ENCODE measurements around the gene MRPL47.
"Not testable (repeated sequence)": the region's sequence is repeated elsewhere in the genome, so short reads cannot be mapped to it uniquely, and the experiment has no call there.

Gene MRPL47

DNA sequence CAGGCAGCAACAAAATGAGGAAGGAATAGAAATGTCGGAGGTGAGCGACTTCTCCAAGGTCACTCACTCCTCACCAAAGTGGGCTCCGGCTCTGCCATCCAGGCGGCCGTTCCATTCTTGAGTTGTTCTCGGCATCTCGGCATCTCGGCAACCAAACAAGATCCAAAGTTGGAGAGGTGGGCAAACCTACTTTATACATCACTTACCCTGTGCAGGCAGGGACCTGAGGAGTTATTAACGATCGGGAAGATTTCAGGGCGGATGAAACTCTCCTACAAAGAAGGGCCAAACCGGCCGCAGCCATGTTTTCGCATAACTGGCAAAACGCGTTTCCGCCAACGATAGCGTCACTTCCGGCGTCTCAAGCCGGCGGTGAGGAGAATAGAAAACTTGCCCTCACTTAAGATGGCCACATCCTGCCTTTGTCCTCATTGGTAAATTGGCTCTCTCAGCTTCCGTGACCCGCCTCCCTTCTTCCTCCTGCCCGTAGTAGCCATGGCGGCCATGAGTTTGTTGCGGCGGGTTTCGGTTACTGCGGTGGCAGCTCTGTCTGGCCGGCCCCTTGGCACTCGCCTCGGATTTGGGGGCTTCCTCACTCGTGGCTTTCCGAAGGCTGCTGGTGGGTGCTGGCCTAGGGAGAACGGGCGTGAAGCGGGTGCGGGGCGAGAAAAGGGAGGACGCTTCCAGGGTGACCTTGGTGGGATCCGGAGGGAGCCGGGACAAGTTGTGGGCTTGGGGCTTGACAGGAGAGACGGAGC lies at the start of gene MRPL47, which contains the start of gene NDUFB5:
TSS of gene MRPL47 (minus strand) at position 318 of the 758 bp plus-strand sequence. CDS start at position 304, 14 bp downstream.
TSS of gene NDUFB5 (plus strand) at position 474 of the 758 bp plus-strand sequence. CDS start at position 496, 22 bp downstream.
- peak; percentile 87 for DNase-seq (ENCODE audit: low read depth)

DNA sequence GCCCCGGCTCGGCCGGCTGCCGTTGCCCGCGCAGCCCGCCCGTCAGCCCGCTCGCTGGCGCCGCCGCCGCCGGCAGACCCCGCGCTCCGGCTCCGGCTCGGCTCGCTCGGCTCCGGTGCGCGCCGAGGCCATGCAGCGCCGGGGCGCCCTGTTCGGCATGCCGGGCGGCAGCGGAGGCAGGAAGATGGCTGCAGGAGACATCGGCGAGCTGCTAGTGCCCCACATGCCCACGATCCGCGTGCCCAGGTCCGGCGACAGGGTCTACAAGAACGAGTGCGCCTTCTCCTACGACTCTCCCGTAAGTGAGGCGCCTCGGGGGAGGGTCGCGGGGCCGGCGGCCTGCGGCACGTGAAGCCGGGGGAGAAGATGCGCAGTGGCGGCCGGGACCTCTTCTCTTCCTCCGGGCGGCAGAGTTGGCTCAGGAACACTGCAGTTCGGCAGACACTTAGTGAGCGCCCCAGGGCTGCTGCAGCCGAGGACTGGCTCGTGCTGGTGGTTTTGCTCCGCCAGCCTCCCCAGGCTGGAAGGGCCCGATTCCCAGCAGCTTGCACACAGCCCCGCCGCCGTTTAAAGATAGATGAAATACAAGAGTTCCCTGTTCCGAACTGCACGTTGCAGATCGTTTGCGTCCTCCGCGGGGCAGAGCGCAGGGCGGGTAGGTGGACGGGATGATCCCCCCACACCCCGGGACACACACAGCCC lies 48.8 kb upstream of the MRPL47 start:
- no peak for DNase-seq (ENCODE audit: low read depth)

DNA sequence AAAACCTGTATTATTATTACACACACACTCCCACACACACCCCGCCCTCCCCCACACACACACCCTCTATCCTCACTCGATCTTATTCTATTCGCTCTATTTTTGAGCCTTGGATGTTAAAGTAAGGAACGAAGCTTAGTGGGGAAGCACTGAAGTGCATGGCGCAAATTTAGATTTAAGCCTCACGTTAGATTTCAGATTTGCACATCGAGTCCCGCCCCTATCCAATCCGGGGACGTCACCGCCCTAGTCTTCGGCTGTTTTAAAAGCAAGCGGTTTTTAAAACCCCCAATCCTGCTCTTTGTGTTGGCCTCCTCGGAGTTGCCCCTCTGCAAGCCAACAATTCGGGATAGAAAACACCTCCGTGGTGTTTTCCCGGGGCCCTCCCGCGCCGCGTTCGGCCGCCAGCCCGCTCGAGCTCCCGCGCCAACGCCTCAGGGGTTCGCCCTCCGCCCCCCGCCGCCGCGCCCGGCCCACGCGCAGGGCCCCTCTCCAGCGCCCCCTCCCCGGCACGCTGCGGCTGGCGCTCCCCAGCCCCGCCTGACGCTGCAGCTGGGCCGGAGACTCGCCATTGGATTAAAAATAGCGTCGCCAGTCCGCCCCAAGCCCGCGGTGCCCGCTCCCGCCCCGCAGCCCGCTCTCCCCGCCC lies 48.1 kb upstream of the MRPL47 start, which contains the start of gene USP13:
TSS of gene USP13 (plus strand) at position 594 of the 649 bp plus-strand sequence. CDS start 186 bp downstream, outside the sequence.
- DNase-seq (ENCODE audit: low read depth), result no peak

GRCh38 chr3:179651687-179652446 lies 47.4 kb upstream of the MRPL47 start:
- DNase-seq (ENCODE audit: low read depth), result no peak

DNA sequence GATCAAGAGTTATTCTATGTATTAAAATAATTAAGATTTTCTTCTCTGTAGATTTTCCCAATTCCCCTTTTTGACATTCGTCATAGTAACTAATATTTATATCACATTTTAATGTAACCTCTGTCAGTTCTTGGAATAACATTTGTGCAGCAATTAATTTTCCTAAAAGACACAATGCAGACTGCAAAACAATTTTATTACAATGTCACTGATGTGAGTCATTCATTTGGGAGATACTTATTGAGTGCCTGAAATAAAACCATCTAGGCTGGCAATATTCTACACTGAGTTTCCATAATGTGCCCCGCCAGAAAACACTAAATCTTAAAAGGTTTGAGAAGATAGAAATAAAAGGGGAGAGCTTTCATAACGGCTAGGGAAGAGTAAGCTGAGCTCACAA lies 41.7 kb upstream of the MRPL47 start:
- DNase-seq (ENCODE audit: low read depth), result no peak

- not testable (repeated sequence) for DNase-seq (ENCODE audit: low read depth)
Observed at GRCh38 chr3:179643837-179644236, 39.4 kb upstream of the MRPL47 start.

DNA sequence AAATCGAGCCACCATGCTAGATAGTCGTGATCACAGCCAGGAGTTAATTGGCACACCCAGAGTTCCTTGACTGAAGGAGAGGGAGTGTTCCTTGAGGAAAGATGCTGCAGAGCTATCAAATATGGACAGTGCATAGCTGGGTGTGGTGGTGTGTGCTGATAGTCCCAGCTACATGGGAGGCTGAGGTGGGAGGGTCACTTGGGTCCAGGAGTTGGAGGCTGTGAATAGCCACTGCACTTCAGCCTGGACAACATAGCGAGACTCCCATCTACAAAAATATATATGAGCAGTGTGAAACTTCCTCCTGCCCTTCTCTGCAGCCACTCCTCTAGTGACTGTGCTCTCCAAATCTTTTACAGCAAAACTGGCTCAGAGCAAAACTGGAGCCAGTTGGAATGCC lies 38.4 kb upstream of the MRPL47 start:
- no peak for DNase-seq (ENCODE audit: low read depth)

DNA sequence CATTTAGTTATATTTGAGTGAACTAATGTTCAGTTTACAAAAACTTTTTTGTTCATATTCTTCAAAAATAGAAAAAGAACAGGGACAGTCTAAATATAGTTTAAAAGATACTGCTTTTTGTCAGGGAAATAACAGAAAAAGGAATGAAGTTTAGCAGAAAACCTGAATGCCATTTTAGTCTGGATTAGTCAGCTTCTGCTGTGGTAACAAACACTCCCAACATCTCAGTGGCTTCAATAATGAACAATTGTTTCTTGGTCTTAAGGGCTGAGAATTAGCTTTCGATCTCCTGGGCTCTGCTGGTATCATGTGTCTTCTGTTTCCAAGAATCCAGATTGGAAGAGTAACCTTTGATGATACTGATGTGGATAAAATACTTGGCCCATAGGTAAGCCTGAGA lies 36.0 kb upstream of the MRPL47 start:
- no peak for DNase-seq (ENCODE audit: low read depth)

DNA sequence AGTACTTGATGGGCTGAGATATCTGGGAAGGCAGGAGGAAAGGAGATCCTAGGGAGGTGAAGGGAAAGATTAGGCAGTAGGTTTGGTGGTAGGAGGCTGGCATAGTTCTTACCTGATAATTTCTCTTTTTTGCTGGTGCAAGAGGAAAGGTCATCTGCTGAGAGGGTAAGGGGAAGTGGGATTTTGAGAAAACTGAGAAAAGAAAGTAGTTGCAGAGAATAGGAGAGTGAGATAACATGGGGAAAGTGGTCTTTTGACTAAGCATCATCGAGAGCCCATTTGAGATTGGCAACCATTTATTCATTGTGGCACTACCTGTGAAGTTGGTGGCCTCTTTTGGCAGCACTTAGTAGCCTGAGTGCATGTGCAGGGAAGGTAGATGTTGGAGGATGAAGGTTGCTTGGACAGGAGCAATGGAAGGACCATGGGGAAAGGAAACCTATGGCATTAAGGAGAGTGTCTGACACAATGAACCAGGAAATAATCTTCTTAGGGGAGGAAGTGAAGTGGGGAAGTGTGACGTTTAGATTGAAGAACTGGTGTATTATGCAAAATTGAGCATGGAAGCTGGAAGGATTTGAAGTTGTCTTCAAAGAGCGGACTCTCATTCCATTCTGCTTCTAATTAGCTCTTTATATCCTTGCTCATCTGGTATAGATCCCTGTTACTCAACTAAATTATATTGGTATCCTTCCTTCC lies 26.5 kb upstream of the MRPL47 start:
- no peak for DNase-seq (ENCODE audit: low read depth)

GRCh38 chr3:179624451-179624850 lies 20.0 kb upstream of the MRPL47 start:
- DNase-seq (ENCODE audit: low read depth), result peak; percentile 13

GRCh38 chr3:179622023-179622422 lies 17.6 kb upstream of the MRPL47 start:
- no peak for DNase-seq (ENCODE audit: low read depth)

- DNase-seq (ENCODE audit: low read depth), result no peak
Observed at GRCh38 chr3:179615458-179616173, 11.2 kb upstream of the MRPL47 start.

DNA sequence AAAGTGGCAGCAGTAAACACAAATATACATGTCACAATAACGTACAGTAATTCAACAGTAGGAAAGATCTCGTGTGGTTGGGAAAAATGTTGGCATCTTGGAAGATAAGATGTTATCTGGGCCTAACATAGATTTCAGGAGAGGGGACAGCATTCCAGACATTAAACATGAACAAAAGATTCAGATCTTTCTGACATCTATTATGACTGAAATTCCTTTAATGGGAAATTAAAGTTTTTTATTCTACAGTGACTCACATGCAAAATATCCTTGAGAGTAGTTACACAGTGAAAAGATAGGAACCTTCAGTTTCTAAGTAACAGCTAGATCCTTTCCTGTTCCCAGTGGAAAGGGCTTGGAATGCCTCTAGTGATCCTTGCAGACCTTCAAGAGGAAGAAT lies 9.4 kb upstream of the MRPL47 start:
- DNase-seq (ENCODE audit: low read depth), result peak; percentile 34

GRCh38 chr3:179610066-179610465 lies 5.6 kb upstream of the MRPL47 start:
- DNase-seq (ENCODE audit: low read depth), result no peak

DNA sequence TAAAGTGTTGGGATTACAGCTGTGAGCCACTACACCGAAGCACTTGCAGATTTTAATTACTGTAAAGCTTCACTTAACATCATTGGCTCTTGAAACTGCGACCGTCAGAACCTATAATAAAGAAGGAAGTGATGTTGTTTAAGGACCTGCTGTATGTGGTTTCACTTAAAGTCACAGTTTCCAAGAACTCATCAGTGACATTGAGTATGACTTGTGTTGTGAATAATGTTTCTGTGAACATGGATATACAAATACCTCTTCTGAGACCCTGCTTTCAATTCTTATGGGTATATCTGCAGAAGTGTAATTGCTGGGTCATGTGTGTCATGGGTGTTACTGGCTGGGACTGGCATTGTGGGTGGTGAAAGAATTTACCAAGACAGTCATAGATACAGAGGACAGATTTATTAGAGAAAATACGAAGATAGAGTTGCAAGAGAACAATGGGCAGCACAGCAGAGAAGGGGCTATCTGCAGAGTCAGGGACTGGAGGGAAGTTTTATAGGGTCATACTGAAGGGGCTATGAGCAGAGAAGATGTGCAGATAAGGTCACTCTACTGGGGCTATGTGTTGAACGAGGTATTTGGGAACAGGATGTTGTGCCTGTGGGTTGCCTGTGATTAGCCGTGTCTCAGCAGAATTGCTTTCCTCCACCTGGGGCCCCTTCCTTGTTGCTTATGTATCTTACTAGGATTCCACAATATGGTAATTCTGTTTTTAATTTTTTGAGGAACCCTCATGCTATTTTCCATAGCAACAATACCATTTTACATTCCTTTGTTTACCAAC lies 4.7 kb upstream of the MRPL47 start:
- DNase-seq (ENCODE audit: low read depth), result no peak

GRCh38 chr3:179606534-179607085 lies 2.2 kb upstream of the MRPL47 start:
- DNase-seq (ENCODE audit: low read depth), result no peak

DNA sequence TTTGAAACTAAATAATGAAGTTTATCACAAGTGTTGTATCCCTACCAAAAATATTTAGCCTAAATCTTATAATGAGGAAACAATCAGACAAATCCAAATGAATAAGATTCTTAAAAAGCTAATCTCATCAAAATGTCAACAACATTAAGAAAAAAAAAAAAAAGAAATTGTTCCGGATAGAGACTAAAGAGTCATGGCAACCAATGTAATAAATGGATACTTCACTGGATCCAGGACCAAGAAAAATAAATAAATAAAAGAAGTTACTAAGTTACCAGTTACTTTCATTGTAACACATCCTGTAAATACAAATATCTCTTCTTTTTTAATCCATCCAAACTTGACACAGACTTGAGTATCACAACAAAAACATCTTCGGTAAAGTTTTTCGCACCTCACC lies 607 bp downstream of the MRPL47 start:
- no peak for DNase-seq (ENCODE audit: low read depth)

DNA sequence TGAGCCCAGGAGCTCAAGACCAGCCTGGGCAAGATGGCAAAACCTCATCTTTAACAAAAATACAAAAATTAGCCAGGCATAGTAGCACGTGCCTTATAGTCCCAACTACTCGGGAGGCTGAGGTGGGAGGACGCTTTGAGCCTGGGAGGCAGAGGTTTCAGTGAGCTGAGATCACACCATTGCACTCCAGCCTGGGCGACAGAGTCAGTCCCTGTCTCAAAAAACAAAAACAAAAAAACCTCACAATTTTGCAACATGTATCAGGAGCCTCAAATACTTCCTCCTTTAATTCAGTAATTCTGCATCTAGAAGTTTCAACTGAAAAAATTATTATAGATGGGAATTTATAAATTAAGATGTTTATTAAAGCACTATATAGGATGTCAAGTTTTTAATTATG lies 1.1 kb downstream of the MRPL47 start:
- DNase-seq (ENCODE audit: low read depth), result no peak

DNA sequence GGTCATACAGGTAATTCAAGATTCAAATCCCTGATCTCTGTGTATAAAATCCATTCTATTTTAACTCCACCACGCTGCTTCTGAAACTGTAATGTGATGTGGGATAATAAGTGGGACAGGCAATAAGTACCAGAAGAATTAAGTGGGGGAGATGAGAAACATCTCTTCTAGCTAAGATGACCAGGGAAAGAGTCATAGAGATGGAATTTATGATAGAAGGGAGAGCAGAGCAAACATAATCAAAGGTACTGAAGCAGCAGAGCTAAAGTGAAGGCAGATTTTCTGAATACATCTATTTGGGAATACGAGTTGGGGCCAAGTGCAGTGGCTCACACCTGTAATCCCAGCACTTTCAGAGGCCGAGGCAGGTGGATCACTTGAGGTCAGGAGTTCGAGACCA lies 4.9 kb downstream of the MRPL47 start:
- DNase-seq (ENCODE audit: low read depth), result no peak

- DNase-seq (ENCODE audit: low read depth), result no peak
Observed at GRCh38 chr3:179591313-179591712, 13.1 kb downstream of the MRPL47 start.

Data from non-pigmented ciliary epithelial cell (primary cell).